HepG2 (cell line): ENCODE data around the gene AP5Z1. TPM values are rescaled to one million over a fixed set of nuclear protein-coding genes. Genes with fewer than 3 reads are reported as not detected.

ENCODE experiments used
- ATAC-seq: fragments of 200-7000 bp; cut with Tn5 transposase; 3 replicates; pipeline ENCODE4 v1.9.1; 2020; ENCODE audit warnings: mild to moderate bottlenecking, moderate library complexity
- BruUV-seq: library from RNA; stranded (reverse); fragments of 400-500 nt; replicated peaks from 2 replicates; lab custom pipeline; 2021; lab: Mats Ljungman, UMichigan
- CTCF ChIA-PET: fragments of 300-600 bp; formaldehyde crosslinking; extraction: SDS; loops from one replicate; lab custom pipeline; 2021; ENCODE audit warnings: low total read pairs, inconsistent platforms, low intra/inter-chr PET ratio; lab: Yijun Ruan, JAX
- POLR2A ChIA-PET: fragments of 350-600 bp; sonication (Branson Sonifier 250); formaldehyde crosslinking; loops from one replicate; lab custom pipeline; 2020; ENCODE audit warnings: antibody characterized with exemption, inconsistent platforms; lab: Yijun Ruan, JAX
- DNase-seq: peaks from one replicate; pipeline ENCODE4 v3.0.0-alpha.2; 2015; ENCODE audit warnings: low spot score
- FAIRE-seq: peaks from 3 replicates; lab custom pipeline; 2011; peaks lifted over from hg19 to GRCh38; lab: Jason Lieb, UNC
- H2AFZ ChIP-seq: one replicate; pipeline ENCODE4 v1.6.1; 2011; ENCODE audit warnings: low read length, inconsistent platforms
- H3K27ac ChIP-seq: fragments of 300-600 bp; 3 replicates; pipeline ENCODE4 v1.8.0; 2011; ENCODE audit warnings: mixed run types, mild to moderate bottlenecking, mixed read lengths, low read length, inconsistent platforms; ENCODE audit not compliant: insufficient read depth; ENCODE audit errors: extremely low read length
- H3K27me3 ChIP-seq, 2 experiments: fragments of 200-600 bp in 1 of 2; 2 replicates in 1 of 2; 3 replicates in 1 of 2; pipeline versions ENCODE4 v1.6.0 to v1.8.0; 2011; ENCODE audit warnings: low read length in 2 of 2, mild to moderate bottlenecking in 2 of 2, moderate library complexity in 2 of 2, inconsistent platforms in 1 of 2; ENCODE audit not compliant: insufficient read depth in 2 of 2, control insufficient read depth in 1 of 2
- H3K36me3 ChIP-seq, 2 experiments: fragments of 200-600 bp in 1 of 2; replicated peaks in 1 of 2; 2 replicates in 1 of 2; 3 replicates in 1 of 2; pipeline versions ENCODE4 v1.5.1 to v1.8.0; 2011; ENCODE audit warnings: low read length in 2 of 2, inconsistent platforms in 1 of 2; ENCODE audit not compliant: insufficient read depth in 2 of 2, control insufficient read depth in 1 of 2
- H3K4me1 ChIP-seq: 2 replicates; pipeline ENCODE4 v1.5.1; 2012; ENCODE audit warnings: low read length, inconsistent platforms; ENCODE audit not compliant: insufficient read depth
- H3K4me2 ChIP-seq: 2 replicates; pipeline ENCODE4 v1.6.0; 2011; ENCODE audit warnings: low read depth, low read length, inconsistent platforms
- H3K4me3 ChIP-seq, 3 experiments: fragments of 200-600 bp in 1 of 3; sonication (generic), shearing (Covaris generic) in 1 of 3; replicated peaks in 1 of 3; 2 replicates each; pipeline ENCODE4 v1.5.1; 2011 to 2016; ENCODE audit warnings: low read length in 3 of 3, inconsistent platforms in 2 of 3, low read depth in 2 of 3, mild to moderate bottlenecking in 2 of 3, control low read depth in 1 of 3, mixed read lengths in 1 of 3; ENCODE audit not compliant: insufficient read depth in 1 of 3
- H3K79me2 ChIP-seq: one replicate; pipeline ENCODE4 v1.6.1; 2011; ENCODE audit warnings: low read length, inconsistent platforms; ENCODE audit not compliant: insufficient read depth
- H3K9ac ChIP-seq: 2 replicates; pipeline ENCODE4 v1.6.0; 2011; ENCODE audit warnings: mild to moderate bottlenecking, low read depth, low read length, inconsistent platforms; ENCODE audit not compliant: insufficient read depth
- H3K9me3 ChIP-seq: 2 replicates; pipeline ENCODE4 v1.5.1; 2012; ENCODE audit warnings: mild to moderate bottlenecking, low read length
- H4K20me1 ChIP-seq: 2 replicates; pipeline ENCODE4 v1.6.0; 2011; ENCODE audit warnings: inconsistent platforms, mild to moderate bottlenecking, low read length, moderate library complexity; ENCODE audit not compliant: insufficient read depth
- AGO2 ChIP-seq: fragments of 200-400 bp; formaldehyde crosslinking; optimal IDR thresholded peaks from 2 replicates; pipeline ENCODE3; 2017; ENCODE audit warnings: mild to moderate bottlenecking, low read depth, low read length, moderate library complexity
- RBFOX2 ChIP-seq: fragments of 200-400 bp; formaldehyde crosslinking; IDR thresholded peaks from 2 replicates; pipeline ENCODE4 v1.6.1; 2017; ENCODE audit warnings: low read depth, mild to moderate bottlenecking, low read length
- SKIL ChIP-seq: sonication (generic); formaldehyde crosslinking; IDR thresholded peaks from 2 replicates; pipeline ENCODE4 v1.8.0; 2022; ENCODE audit warnings: missing genetic modification reagents, mild to moderate bottlenecking, moderate library complexity, borderline replicate concordance
- STAG1 ChIP-seq: sonication (generic); formaldehyde crosslinking; IDR thresholded peaks from 2 replicates; pipeline ENCODE4 v1.4.0; 2020; ENCODE audit warnings: missing genetic modification reagents
- TIGD3 ChIP-seq: sonication (generic); formaldehyde crosslinking; IDR thresholded peaks from 2 replicates; pipeline ENCODE4 v1.5.1; 2020; ENCODE audit warnings: mild to moderate bottlenecking, missing genetic modification reagents, borderline replicate concordance
- ZNF292 ChIP-seq: sonication (generic); formaldehyde crosslinking; IDR thresholded peaks from 2 replicates; pipeline ENCODE4 v1.8.1; 2022; ENCODE audit warnings: mild to moderate bottlenecking, low read depth, missing genetic modification reagents, borderline replicate concordance
- ZNF674 ChIP-seq: sonication (generic); formaldehyde crosslinking; IDR thresholded peaks from 2 replicates; pipeline ENCODE4 v1.5.0; 2020; ENCODE audit warnings: low read depth, mild to moderate bottlenecking, missing genetic modification reagents
- ZNF816 ChIP-seq: sonication (generic); formaldehyde crosslinking; IDR thresholded peaks from 2 replicates; pipeline ENCODE4 v1.8.0; 2022; ENCODE audit warnings: missing genetic modification reagents, mild to moderate bottlenecking, borderline replicate concordance
- ZSCAN31 ChIP-seq: sonication (generic); formaldehyde crosslinking; IDR thresholded peaks from 2 replicates; pipeline ENCODE4 v1.5.0; 2020; ENCODE audit warnings: low read depth, mild to moderate bottlenecking, missing genetic modification reagents
- WGBS: methylation state at CpG from one replicate; pipeline ENCODE4 v1.1.6; 2017; ENCODE audit warnings: low lambda C conversion rate; 5-methylcytosine and 5-hydroxymethylcytosine counted together
- in situ Hi-C: cut with HindIII; loops from 2 replicates; pipeline ENCODE4 v1.10.0; 2017; ENCODE audit warnings: low pct_unique_long_range_greater_than_20kb; ENCODE audit not compliant: extremely low pct_ligation_motif_present
- intact Hi-C: fragments of 100-400 bp; cut with micrococcal nuclease; formaldehyde crosslinking; loops from one replicate; pipeline ENCODE4 v1.10.0; 2022; ENCODE audit not compliant: unreplicated experiment
- polyA plus RNA-seq, 8 experiments: library from polyadenylated mRNA; depleted of rRNA in 3 of 8; stranded (reverse) in 7 of 8; unstranded in 1 of 8; fragments of >200 nt; fragmentation: Illumina TruSeq in 4 of 8; extraction: Trizol in 4 of 8; gene quantifications; 2 replicates each; pipeline versions ENCODE4 v1.2.1 to v1.2.3, GENCODE V29; 2011 to 2016; ENCODE audit warnings: low read depth in 4 of 8, missing spikeins in 1 of 8, mixed read lengths in 1 of 8; ENCODE audit not compliant: insufficient read depth in 1 of 8
- total RNA-seq, 5 experiments: library from RNA; depleted of rRNA; stranded (reverse); fragments of >200 nt; fragmentation: Illumina TruSeq; extraction: Trizol; gene quantifications; 2 replicates each; pipeline ENCODE4 v1.2.3, GENCODE V29; 2016; ENCODE audit warnings: low read depth in 1 of 5

The AP5Z1 gene
- total and polyA plus RNA-seq, 2 of the 13 experiments (the other 11 are each of a cell fraction or from before 2014, with no cell fraction given): 9.3 to 15.1 TPM

- Histone ChIP-seq H3K4me3 (no peak overlapping the region), H2AFZ (no peak overlapping the region), H3K27ac (no peak overlapping the region), H3K9me3 (no peaks in the 10 kb centered on the region), H3K4me2 (no peak overlapping the region), H3K79me2 (no peaks in the 10 kb centered on the region), H3K4me1 (no peaks in the 10 kb centered on the region), H4K20me1 (no peaks in the 10 kb centered on the region), H3K9ac (no peak overlapping the region), H3K27me3 (no peaks in the 10 kb centered on the region), H3K36me3 (peaks cover 21 to 39% of the 10 kb centered on the region in 2 experiments; a peak in 4 of 5 replicates)
- intact Hi-C loops: no loop called here
- ChIA-PET POLR2A (interaction anchor here (2.0 kb wide), 1 partner anchor 9 kb away, joined by 8 read pairs; the partner anchor contains the start of gene AP5Z1), CTCF (no interaction called here)
- no TSS peak for BruUV-seq
- FAIRE-seq (no peak), DNase-seq (no peak), ATAC-seq (no peak)
- TF ChIP-seq RBFOX2 (0 out of 2 replicates have a peak, but pooled peaks have one; percentile 14), ZNF816 (CRISPR knock-in tag) (no peak)
- in situ Hi-C loops: no loop called here
- 97% methylated on average over 15 of the region's 19 CpGs for WGBS
Observed at GRCh38 chr7:4784799-4785198, 9.4 kb downstream of the AP5Z1 start.

GRCh38 chr7:4785371-4785770 is 9.9 kb downstream of the AP5Z1 start:
- in situ Hi-C loops: no loop called here
- Histone ChIP-seq H3K9ac (no peak overlapping the region), H3K4me2 (no peak overlapping the region), H3K36me3 (peaks cover 21 to 36% of the 10 kb centered on the region in 2 experiments; a peak in 4 of 5 replicates), H3K79me2 (no peaks in the 10 kb centered on the region), H3K27ac (no peak overlapping the region), H3K27me3 (no peaks in the 10 kb centered on the region), H3K4me3 (no peak overlapping the region), H4K20me1 (no peaks in the 10 kb centered on the region), H2AFZ (no peak overlapping the region), H3K4me1 (no peaks in the 10 kb centered on the region), H3K9me3 (no peaks in the 10 kb centered on the region)
- BruUV-seq: no TSS peak
- no peak for FAIRE-seq
- POLR2A ChIA-PET: interaction anchor here (2.0 kb wide), 1 partner anchor 10 kb away, joined by 8 read pairs; the partner anchor contains the start of gene AP5Z1
- TF ChIP-seq ZNF292 (no peak), TIGD3 (CRISPR knock-in tag) (no peak), ZNF674 (CRISPR knock-in tag) (no peak), SKIL (CRISPR knock-in tag) (no peak), AGO2 (peak; percentile 17), ZSCAN31 (CRISPR knock-in tag) (no peak), STAG1 (no peak)
- ATAC-seq: no peak
- WGBS: 91% methylated on average over 15 of the region's 20 CpGs
- CTCF ChIA-PET: no interaction called here
- intact Hi-C loops: no loop called here
- no peak for DNase-seq
